ENCODE measurements around the gene PYGM.
"Not testable (repeated sequence)": the region's sequence is repeated elsewhere in the genome, so short reads cannot be mapped to it uniquely, and the experiment has no call there.

Gene PYGM

DNA sequence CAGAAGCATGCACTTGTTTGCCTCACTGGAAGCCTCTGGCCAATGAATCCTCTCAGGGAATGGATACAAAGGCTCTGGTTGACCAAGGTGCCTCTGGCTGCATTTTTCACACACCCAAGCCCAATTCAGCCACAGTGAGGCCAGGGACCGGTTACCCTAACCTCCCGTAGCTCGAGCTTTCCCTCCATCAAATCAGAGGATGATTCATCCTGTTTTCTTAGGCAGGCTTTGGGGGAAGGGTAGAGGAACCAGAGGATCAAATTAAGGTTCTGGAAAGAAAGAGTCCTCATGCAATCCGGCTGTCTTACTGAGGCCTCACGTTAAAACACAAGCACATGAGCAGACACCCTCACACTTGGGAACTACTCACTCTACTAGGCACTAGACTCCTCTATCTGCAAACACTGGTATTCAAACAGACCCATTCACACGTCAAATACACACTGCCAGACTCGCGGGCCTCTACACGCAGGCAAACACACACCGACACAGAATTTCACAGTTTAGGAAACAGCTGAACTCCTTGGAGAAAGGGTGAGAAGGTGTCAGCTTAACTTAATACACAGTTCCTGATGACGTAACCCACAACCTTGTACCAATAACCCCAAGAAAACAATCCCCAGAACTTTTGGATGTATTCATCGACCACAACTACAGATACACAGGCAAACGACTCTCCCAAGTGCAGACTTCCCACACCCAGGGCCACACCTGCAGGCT lies 49.2 kb downstream of the PYGM start:
- no peak overlapping the region for H3K4me3 ChIP-seq (ENCODE audit: low read depth, low read length)
- TF ChIP-seq, protein P1, sequence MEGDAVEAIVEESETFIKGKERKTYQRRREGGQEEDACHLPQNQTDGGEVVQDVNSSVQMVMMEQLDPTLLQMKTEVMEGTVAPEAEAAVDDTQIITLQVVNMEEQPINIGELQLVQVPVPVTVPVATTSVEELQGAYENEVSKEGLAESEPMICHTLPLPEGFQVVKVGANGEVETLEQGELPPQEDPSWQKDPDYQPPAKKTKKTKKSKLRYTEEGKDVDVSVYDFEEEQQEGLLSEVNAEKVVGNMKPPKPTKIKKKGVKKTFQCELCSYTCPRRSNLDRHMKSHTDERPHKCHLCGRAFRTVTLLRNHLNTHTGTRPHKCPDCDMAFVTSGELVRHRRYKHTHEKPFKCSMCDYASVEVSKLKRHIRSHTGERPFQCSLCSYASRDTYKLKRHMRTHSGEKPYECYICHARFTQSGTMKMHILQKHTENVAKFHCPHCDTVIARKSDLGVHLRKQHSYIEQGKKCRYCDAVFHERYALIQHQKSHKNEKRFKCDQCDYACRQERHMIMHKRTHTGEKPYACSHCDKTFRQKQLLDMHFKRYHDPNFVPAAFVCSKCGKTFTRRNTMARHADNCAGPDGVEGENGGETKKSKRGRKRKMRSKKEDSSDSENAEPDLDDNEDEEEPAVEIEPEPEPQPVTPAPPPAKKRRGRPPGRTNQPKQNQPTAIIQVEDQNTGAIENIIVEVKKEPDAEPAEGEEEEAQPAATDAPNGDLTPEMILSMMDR (IDR thresholded peaks at IDR 0.05; ENCODE audit: borderline replicate concordance, insufficient read depth, low read depth, low read length): no peak

DNA sequence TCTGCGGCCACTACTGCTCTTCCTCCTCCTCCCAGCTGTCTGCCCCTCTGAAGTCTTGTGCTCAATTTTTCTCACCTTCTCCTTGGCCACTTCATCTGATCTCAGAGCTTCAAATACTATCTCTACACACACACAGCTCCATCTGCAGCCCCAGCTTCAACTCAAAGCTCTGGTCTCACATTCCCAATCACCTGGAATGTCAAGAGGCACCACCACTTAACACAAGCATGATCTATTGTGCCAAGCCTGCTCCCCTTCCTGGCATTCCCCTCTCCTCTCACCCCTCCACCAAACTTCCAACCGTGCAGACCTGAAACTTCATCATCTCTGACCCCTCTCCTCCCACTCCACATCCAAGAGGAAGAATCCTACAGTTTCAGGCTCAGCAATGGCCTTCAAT lies 54.3 kb downstream of the PYGM start:
- H3K4me3 ChIP-seq (ENCODE audit: low read depth, low read length): no peak overlapping the region
- TF ChIP-seq, protein P1 (IDR thresholded peaks at IDR 0.05; ENCODE audit: borderline replicate concordance, insufficient read depth, low read depth, low read length): no peak

DNA sequence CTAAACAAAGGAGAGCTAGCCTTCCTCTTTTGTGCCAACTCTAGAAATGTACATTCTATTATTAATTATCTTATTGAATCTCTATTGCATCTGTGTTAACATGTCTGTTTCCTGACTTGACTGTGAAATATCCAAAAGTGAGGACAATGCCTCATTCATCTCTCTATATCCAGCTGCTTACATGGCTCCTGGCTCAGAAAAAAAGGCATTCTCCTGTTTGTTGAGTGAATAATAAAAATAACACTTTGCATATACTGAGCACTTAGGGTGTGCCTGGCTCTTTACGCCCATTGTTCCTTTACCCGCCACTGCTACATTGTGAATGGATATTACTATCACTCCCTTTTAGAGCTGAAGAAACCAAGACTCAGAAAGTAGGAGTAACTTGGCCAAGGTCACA lies 56.7 kb downstream of the PYGM start:
- TF ChIP-seq, protein P1 (IDR thresholded peaks at IDR 0.05; ENCODE audit: borderline replicate concordance, insufficient read depth, low read depth, low read length): no peak
- H3K4me3 ChIP-seq (ENCODE audit: low read depth, low read length): no peak overlapping the region

DNA sequence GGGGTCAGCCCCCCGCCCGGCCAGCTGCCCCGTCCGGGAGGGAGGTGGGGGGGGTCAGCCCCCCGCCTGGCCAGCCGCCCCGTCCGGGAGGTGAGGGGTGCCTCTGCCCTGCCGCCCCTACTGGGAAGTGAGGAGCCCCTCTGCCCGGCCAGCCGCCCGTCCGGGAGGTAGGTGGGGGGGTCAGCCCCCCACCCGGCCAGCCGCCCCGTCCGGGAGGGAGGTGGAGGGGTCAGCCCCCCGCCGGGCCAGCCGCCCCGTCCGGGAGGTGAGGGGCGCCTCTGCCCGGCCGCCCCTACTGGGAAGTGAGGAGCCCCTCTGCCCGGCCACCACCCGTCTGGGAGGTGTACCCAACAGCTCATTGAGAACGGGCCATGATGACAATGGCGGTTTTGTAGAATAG lies 57.8 kb downstream of the PYGM start:
- not testable (repeated sequence) for H3K4me3 ChIP-seq (ENCODE audit: low read depth, low read length)

DNA sequence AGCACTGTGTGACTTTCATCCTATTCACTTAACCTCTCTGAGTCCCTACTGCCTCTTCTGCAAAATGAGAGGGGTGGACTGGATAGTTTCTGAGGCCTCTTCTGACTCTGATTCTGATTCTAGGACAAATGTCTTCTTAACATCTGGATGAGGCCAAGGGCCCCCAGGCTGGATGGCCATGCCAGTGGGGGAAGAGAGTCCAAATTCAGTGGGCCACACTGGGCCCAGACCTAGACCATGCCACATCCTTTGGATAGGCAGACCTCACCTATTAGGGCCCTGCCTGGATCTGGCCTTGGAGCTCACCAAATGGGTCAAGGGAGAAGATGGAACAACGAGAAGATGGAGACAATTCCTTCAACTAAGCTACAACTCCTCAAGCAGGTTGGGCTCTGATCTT lies 61.3 kb downstream of the PYGM start:
- TF ChIP-seq, protein P1 (IDR thresholded peaks at IDR 0.05; ENCODE audit: borderline replicate concordance, insufficient read depth, low read depth, low read length): no peak
- H3K4me3 ChIP-seq (ENCODE audit: low read depth, low read length): no peak overlapping the region

DNA sequence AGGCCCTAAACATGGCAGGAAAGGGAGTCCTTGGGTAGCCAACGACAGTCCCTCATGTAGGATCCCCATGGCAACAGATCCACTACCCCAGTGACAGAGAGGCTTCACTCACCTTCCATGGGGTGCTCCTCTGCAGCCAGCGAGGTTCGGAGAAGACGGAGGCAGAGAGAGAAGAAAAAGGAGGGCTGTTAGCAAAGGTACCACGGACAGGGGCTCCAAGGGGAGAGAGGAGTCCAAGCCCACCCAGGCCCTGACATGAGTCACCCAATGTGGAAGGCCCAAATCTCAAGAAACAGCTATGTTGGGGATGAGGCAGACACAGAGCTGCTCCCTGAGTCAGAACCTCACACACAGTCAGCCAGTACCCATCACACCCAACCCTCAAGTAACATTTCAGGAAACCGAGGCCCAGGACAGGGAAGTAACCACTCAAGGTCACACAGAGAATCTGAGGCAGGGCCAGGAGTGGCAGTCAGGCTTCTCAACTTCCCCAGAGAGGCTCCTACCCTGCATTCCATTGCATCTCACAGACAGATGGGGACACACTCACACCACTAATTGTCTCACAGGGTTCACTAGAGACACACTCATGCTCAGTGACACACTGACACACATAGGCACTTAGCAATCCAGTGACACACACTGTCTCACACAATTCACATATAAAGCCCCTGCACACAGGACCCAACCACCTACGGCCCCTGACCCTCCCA lies 62.0 kb downstream of the PYGM start:
- H3K4me3 ChIP-seq (ENCODE audit: low read depth, low read length): no peak overlapping the region
- TF ChIP-seq, protein P1 (IDR thresholded peaks at IDR 0.05; ENCODE audit: borderline replicate concordance, insufficient read depth, low read depth, low read length): no peak

All from GM12875 (cell line).